ENCODE results near the gene SYNC.
"Not testable (repeated sequence)": the region's sequence is repeated elsewhere in the genome, so short reads cannot be mapped to it uniquely, and the experiment has no call there.

GRCh38 chr1:32696996-32697395, 5.6 kb downstream of the SYNC start:
- not testable (repeated sequence) for TF ChIP-seq POLR2A, POLR2AphosphoS5 (IDR thresholded peaks at IDR 0.05; ENCODE audit: low read depth, low read length)
